Mucosa of descending colon (tissue), 3 donors: Measurements from ENCODE around the gene PRG3. TPM values are rescaled to one million over a fixed set of nuclear protein-coding genes. Genes with fewer than 3 reads are reported as not detected.

Source experiments
- ATAC-seq: fragments of 200-7000 bp; cut with Tn5 transposase; one replicate; pipeline ENCODE4 v1.9.1; 2020; ENCODE audit warnings: mild to moderate bottlenecking, moderate library complexity
- DNase-seq, 3 donors: peaks; one replicate each; pipeline ENCODE4 v3.0.0-alpha.2; 2020
- H3K36me3 ChIP-seq: fragments of 200-600 bp; one replicate; pipeline ENCODE4 v1.8.0; 2021; ENCODE audit warnings: low read depth, mild to moderate bottlenecking
- H3K4me1 ChIP-seq: fragments of 200-600 bp; one replicate; pipeline ENCODE4 v1.8.0; 2021; ENCODE audit warnings: low read depth, mild to moderate bottlenecking
- H3K4me3 ChIP-seq: fragments of 200-600 bp; one replicate; pipeline ENCODE4 v1.8.0; 2021; ENCODE audit warnings: mild to moderate bottlenecking
- H3K9me3 ChIP-seq: fragments of 200-600 bp; one replicate; pipeline ENCODE4 v1.8.0; 2021; ENCODE audit warnings: mild to moderate bottlenecking
- CTCF ChIP-seq: fragments of 200-600 bp; IDR thresholded peaks from one replicate; pipeline ENCODE4 v1.8.0; 2022; ENCODE audit warnings: antibody characterized with exemption, mild to moderate bottlenecking
- intact Hi-C, 2 donors: fragments of 100-400 bp; cut with DNase I in 1 of 2; cut with micrococcal nuclease in 1 of 2; formaldehyde crosslinking; loops; one replicate each; pipeline versions ENCODE4 v1.11.0 to v1.11.1; 2022; cut with DNase I, micrococcal nuclease
- total RNA-seq, 3 donors: library from RNA; stranded (reverse); fragmentation: NEBNext Ultra II Directional in 2 of 3; extraction: Animal tissue kit (Norgen Biotek cat#: 25700) in 2 of 3; gene quantifications; one replicate each; pipeline versions ENCODE4 v1.2.1 to v1.2.4, GENCODE V29; 2021 to 2023
- donor health status: DM: no; HTN: no; CAD: no; lungs with moderate emphysema.
- donor health status: DM: no; HTN: no; CAD: no.
- donor health status: DM: no; HTN: yes; CAD: no.

The PRG3 gene
- total RNA-seq, 3 donors from 2014 or later, result not detected

- Histone ChIP-seq H3K4me3 (no peak overlapping the region), H3K36me3 (no peaks in the 10 kb centered on the region), H3K4me1 (no peaks in the 10 kb centered on the region), H3K9me3 (no peaks in the 10 kb centered on the region)
- no peak for TF ChIP-seq CTCF
- ATAC-seq, result no peak
- intact Hi-C loops, result loop anchor here in 1 of 2 donors (10.0 kb wide), 1 partner anchor 300 kb away; the partner anchor contains the start of gene YPEL4
- DNase-seq, result no peak
Observed at GRCh38 chr11:57344826-57345225, 36.1 kb downstream of the PRG3 start.

- Histone ChIP-seq H3K4me1 (no peaks in the 10 kb centered on the region), H3K9me3 (no peaks in the 10 kb centered on the region), H3K4me3 (no peak overlapping the region), H3K36me3 (no peaks in the 10 kb centered on the region)
- DNase-seq (no peak), ATAC-seq (no peak)
- no peak for TF ChIP-seq CTCF
- intact Hi-C loops, result loop anchor here in 1 of 2 donors (10.0 kb wide), 1 partner anchor 301 kb away; the partner anchor contains the start of gene YPEL4
Observed at GRCh38 chr11:57343825-57344224, 37.1 kb downstream of the PRG3 start.

- Histone ChIP-seq H3K9me3 (no peaks in the 10 kb centered on the region), H3K36me3 (no peaks in the 10 kb centered on the region), H3K4me1 (no peaks in the 10 kb centered on the region), H3K4me3 (no peak overlapping the region)
- intact Hi-C loops, result loop anchor here in 1 of 2 donors (10.0 kb wide), 1 partner anchor 302 kb away; the partner anchor contains the start of gene YPEL4
- DNase-seq (no peak), ATAC-seq (no peak)
- TF ChIP-seq CTCF, result no peak
Observed at GRCh38 chr11:57342702-57343101, 38.2 kb downstream of the PRG3 start.

- H3K4me3 ChIP-seq, result no peak overlapping the region
- TF ChIP-seq CTCF, result no peak
- H3K36me3 ChIP-seq, result no peaks in the 10 kb centered on the region
- DNase-seq (no peak), ATAC-seq (no peak)
- intact Hi-C loops, result loop anchor here in 1 of 2 donors (10.0 kb wide), 1 partner anchor 303 kb away; the partner anchor contains the start of gene YPEL4
- peaks cover under 1% of the 10 kb centered on the region for H3K4me1 ChIP-seq
- H3K9me3 ChIP-seq, result no peaks in the 10 kb centered on the region
Observed at GRCh38 chr11:57341250-57341808, 39.6 kb downstream of the PRG3 start.

- no peaks in the 10 kb centered on the region for H3K36me3 ChIP-seq
- peaks cover 3% of the 10 kb centered on the region for H3K4me1 ChIP-seq
- H3K9me3 ChIP-seq, result no peaks in the 10 kb centered on the region
- no peak overlapping the region for H3K4me3 ChIP-seq
- no peak for TF ChIP-seq CTCF
- intact Hi-C loops, result loop anchor here in 1 of 2 donors (10.0 kb wide), 1 partner anchor 305 kb away; the partner anchor contains the start of gene YPEL4
- peak in 1 of 3 donors; percentile 44 for DNase-seq
- ATAC-seq, result no peak
Observed at GRCh38 chr11:57340039-57340615, 40.8 kb downstream of the PRG3 start.
